ENCODE measurements around the gene ATP8B4. TPM values are rescaled to one million over a fixed set of nuclear protein-coding genes. Genes with fewer than 3 reads are reported as not detected.

Gene ATP8B4
- total RNA-seq, 1 experiment from 2014 or later: not detected

GRCh38 chr15:50144341-50145120 lies 25.5 kb upstream of the ATP8B4 start:
- DNase-seq (ENCODE audit: low read depth, low spot score): no peak
- CTCF ChIA-PET: interaction anchor here (1.4 kb wide), 1 partner anchor 171 kb away, joined by 10 read pairs; no protein-coding TSS in a partner anchor
- intact Hi-C loops (cut with micrococcal nuclease; ENCODE audit: unreplicated experiment) (loop anchor here (5.0 to 10.0 kb wide), 2 partner anchors 173 to 910 kb away; no protein-coding TSS in a partner anchor), in situ Hi-C loops (cut with HindIII; ENCODE audit: low pct_unique_long_range_greater_than_20kb, low sequenced_read_pairs) (no loop called here)
- no peak overlapping the region for H3K4me3 ChIP-seq (ENCODE audit: low read depth in 2 of 2, low read length in 2 of 2)
- no TSS peak for BruUV-seq (replicated peaks)
- TF ChIP-seq TCF7L2 (IDR thresholded peaks at IDR 0.05; ENCODE audit: low read depth, low read length) (no peak), REST (IDR thresholded peaks at IDR 0.05; ENCODE audit: insufficient read depth in 1 of 2, low read depth in 2 of 2, low read length in 1 of 2) (no peak), SIN3A (IDR thresholded peaks at IDR 0.05; ENCODE audit: borderline replicate concordance, insufficient read depth, low read depth, low read length) (no peak), POLR2AphosphoS5 (IDR thresholded peaks at IDR 0.05; ENCODE audit: low read depth, low read length) (no peak), CTCF (IDR thresholded peaks at IDR 0.05) (no peak)
- H3K4me1 ChIP-seq (ENCODE audit: control insufficient read depth, insufficient read depth, low read length): no peaks in the 10 kb centered on the region
- no peaks in the 10 kb centered on the region for H3K9me3 ChIP-seq (ENCODE audit: control insufficient read depth, insufficient read depth, low read depth, low read length)
- POLR2A ChIA-PET: no interaction called here
- H3K27ac ChIP-seq (ENCODE audit: low read length): no peak overlapping the region
- no peaks in the 10 kb centered on the region for H3K36me3 ChIP-seq (ENCODE audit: control insufficient read depth, insufficient read depth, low read length)
- H3K27me3 ChIP-seq (ENCODE audit: control insufficient read depth, insufficient read depth, low read length): no peaks in the 10 kb centered on the region
- ATAC-seq: no peak

- no peak overlapping the region for H3K4me3 ChIP-seq (ENCODE audit: low read depth in 2 of 2, low read length in 2 of 2)
- TF ChIP-seq REST (IDR thresholded peaks at IDR 0.05; ENCODE audit: insufficient read depth in 1 of 2, low read depth in 2 of 2, low read length in 1 of 2): no peak
- no peak for TF ChIP-seq CTCF (IDR thresholded peaks at IDR 0.05)
- no peaks in the 10 kb centered on the region for H3K36me3 ChIP-seq (ENCODE audit: control insufficient read depth, insufficient read depth, low read length)
- no peaks in the 10 kb centered on the region for H3K9me3 ChIP-seq (ENCODE audit: control insufficient read depth, insufficient read depth, low read depth, low read length)
- ChIA-PET POLR2A (no interaction called here), CTCF (no interaction called here)
- H3K4me1 ChIP-seq (ENCODE audit: control insufficient read depth, insufficient read depth, low read length): no peaks in the 10 kb centered on the region
- H3K27me3 ChIP-seq (ENCODE audit: control insufficient read depth, insufficient read depth, low read length): no peaks in the 10 kb centered on the region
- BruUV-seq (replicated peaks): no TSS peak
- ATAC-seq (no peak), DNase-seq (ENCODE audit: low read depth, low spot score) (no peak)
- no peak overlapping the region for H3K27ac ChIP-seq (ENCODE audit: low read length)
- in situ Hi-C loops (cut with HindIII; ENCODE audit: low pct_unique_long_range_greater_than_20kb, low sequenced_read_pairs) (no loop called here), intact Hi-C loops (cut with micrococcal nuclease; ENCODE audit: unreplicated experiment) (loop anchor here (10.0 kb wide), 1 partner anchor 909 kb away; no protein-coding TSS in a partner anchor)
Measured at GRCh38 chr15:50143255-50143860, 24.3 kb upstream of the ATP8B4 start.

All from Panc1 (cell line).